BJ (cell line): ENCODE measurements around the gene MED6. TPM values are rescaled to one million over a fixed set of nuclear protein-coding genes. Genes with fewer than 3 reads are reported as not detected.

ENCODE experiments used
- CTCF ChIA-PET: fragments of 350-600 bp; formaldehyde crosslinking; extraction: SDS; loops from one replicate; lab custom pipeline; 2021; ENCODE audit warnings: antibody characterized with exemption, inconsistent platforms; lab: Yijun Ruan, JAX
- POLR2A ChIA-PET: fragments of 300-600 bp; sonication (Branson Sonifier 250); formaldehyde crosslinking; extraction: SDS; loops from one replicate; lab custom pipeline; 2021; ENCODE audit warnings: antibody characterized with exemption; lab: Charles Lee
- DNase-seq: peaks from one replicate; pipeline ENCODE4 v3.0.0-alpha.2; 2011; ENCODE audit warnings: low read depth
- H3K27me3 ChIP-seq: 2 replicates; pipeline ENCODE4 v1.6.0; 2011; ENCODE audit warnings: low read length; ENCODE audit not compliant: control insufficient read depth, insufficient read depth
- H3K36me3 ChIP-seq: 2 replicates; pipeline ENCODE4 v1.5.1; 2011; ENCODE audit warnings: low read length; ENCODE audit not compliant: control insufficient read depth, insufficient read depth
- H3K4me3 ChIP-seq: 2 replicates; pipeline ENCODE4 v1.5.1; 2011; ENCODE audit warnings: low read depth, mild to moderate bottlenecking, control low read depth, low read length
- CTCF ChIP-seq: IDR thresholded peaks from 2 replicates; pipeline ENCODE4 v1.5.1; 2011; ENCODE audit warnings: low read depth, mild to moderate bottlenecking, control low read depth, inconsistent platforms, low read length, moderate library complexity; ENCODE audit not compliant: insufficient read depth
- polyA minus RNA-seq: library from RNA; depleted of rRNA, polyadenylated mRNA; stranded (reverse); fragments of >200 nt; gene quantifications from 2 replicates; pipeline ENCODE4 v1.2.3, GENCODE V29; 2011; rRNA and poly(A)+ RNA removed
- polyA plus RNA-seq: library from polyadenylated mRNA; depleted of rRNA; stranded (reverse); fragments of >200 nt; gene quantifications from 2 replicates; pipeline ENCODE4 v1.2.3, GENCODE V29; 2011; rRNA removed

Gene MED6
- 15.4 and 27.6 TPM in 2 replicates for polyA plus RNA-seq
- polyA minus RNA-seq: 14.3 and 15.4 TPM in 2 replicates

- peak; percentile 44 for DNase-seq
- Histone ChIP-seq H3K36me3 (peaks cover 3% of the 10 kb centered on the region; the same call in 1 of the 2 replicates), H3K27me3 (no peaks in the 10 kb centered on the region), H3K4me3 (peak within 1 kb of the TSS; percentile 61)
- ChIA-PET POLR2A (no interaction called here), CTCF (interaction anchor here (1.5 kb wide), 1 partner anchor 113 kb away, joined by 4 read pairs; no protein-coding TSS in a partner anchor)
- TF ChIP-seq CTCF: no peak
Observed at GRCh38 chr14:70600382-70601157, at the start of gene MED6. Gene MED6, minus strand, starts transcription at chr14:70600655. Its CDS starts 18 bp downstream, at chr14:70600637.

- CTCF ChIA-PET: no interaction called here
- no peak for TF ChIP-seq CTCF
- POLR2A ChIA-PET: no interaction called here
Observed at GRCh38 chr14:70649803-70650202, 49.3 kb upstream of the MED6 start.

GRCh38 chr14:70648346-70648745 lies 47.9 kb upstream of the MED6 start:
- ChIA-PET POLR2A (no interaction called here), CTCF (interaction anchor here (0.6 kb wide), 1 partner anchor 1800 kb away, joined by 3 read pairs; no protein-coding TSS in a partner anchor)

More at GRCh38 chr14:70649803-70650202, 49.3 kb upstream of the MED6 start:
- H3K36me3 ChIP-seq: no peaks in the 10 kb centered on the region
- H3K27me3 ChIP-seq: peaks cover 23% of the 10 kb centered on the region
- no peak for DNase-seq
- no peak overlapping the region for H3K4me3 ChIP-seq

GRCh38 chr14:70646705-70647104 lies 46.2 kb upstream of the MED6 start:
- ChIA-PET POLR2A (no interaction called here), CTCF (interaction anchor here (1.0 to 1.3 kb wide), 2 partner anchors 17 to 67 kb away, joined by 3 to 4 read pairs; no protein-coding TSS in a partner anchor)
- H3K4me3 ChIP-seq: no peak overlapping the region
- no peak for DNase-seq
- no peak for TF ChIP-seq CTCF
- no peaks in the 10 kb centered on the region for H3K36me3 ChIP-seq
- H3K27me3 ChIP-seq: peaks cover 29% of the 10 kb centered on the region

More at GRCh38 chr14:70648346-70648745, 47.9 kb upstream of the MED6 start:
- no peak for DNase-seq
- Histone ChIP-seq H3K4me3 (no peak overlapping the region), H3K36me3 (no peaks in the 10 kb centered on the region), H3K27me3 (peaks cover 22% of the 10 kb centered on the region)
- TF ChIP-seq CTCF: no peak

GRCh38 chr14:70645892-70646291 lies 45.4 kb upstream of the MED6 start:
- H3K4me3 ChIP-seq: no peak overlapping the region
- no peak for DNase-seq
- CTCF ChIA-PET: interaction anchor here (1.0 to 1.5 kb wide), 3 partner anchors 18 to 172 kb away, joined by 3 to 4 read pairs (median 3); no protein-coding TSS in a partner anchor
- no peaks in the 10 kb centered on the region for H3K36me3 ChIP-seq
- POLR2A ChIA-PET: no interaction called here
- H3K27me3 ChIP-seq: peaks cover 32% of the 10 kb centered on the region
- TF ChIP-seq CTCF: no peak
